GM12891 (cell line): ENCODE data around the gene APBB1.

Experiments used
- POLR2A ChIP-seq: IDR thresholded peaks from 2 replicates; pipeline ENCODE4 v1.6.1; 2011; ENCODE audit warnings: low read depth, low read length, control low read depth
- POLR2AphosphoS5 ChIP-seq: IDR thresholded peaks from 2 replicates; pipeline ENCODE4 v1.6.1; 2011; ENCODE audit warnings: low read depth, low read length, control low read depth
- POU2F2 ChIP-seq: IDR thresholded peaks from 2 replicates; pipeline ENCODE4 v1.6.1; 2011; ENCODE audit warnings: low read depth, mild to moderate bottlenecking, control low read depth, low read length, moderate library complexity

GRCh38 chr11:6419009-6419631 is at the start of gene APBB1:
- TF ChIP-seq POLR2A (no peak), POU2F2 (no peak), POLR2AphosphoS5 (no peak)
